GM18502 (cell line): ENCODE results near the gene MBL2.

ENCODE experiments used
- ATAC-seq: cut with Tn5 transposase; IDR thresholded peaks from one replicate; pipeline ENCODE4 v1.9.1; 2021; ENCODE audit warnings: mild to moderate bottlenecking; ENCODE audit not compliant: unreplicated experiment, poor library complexity

Gene MBL2

DNA sequence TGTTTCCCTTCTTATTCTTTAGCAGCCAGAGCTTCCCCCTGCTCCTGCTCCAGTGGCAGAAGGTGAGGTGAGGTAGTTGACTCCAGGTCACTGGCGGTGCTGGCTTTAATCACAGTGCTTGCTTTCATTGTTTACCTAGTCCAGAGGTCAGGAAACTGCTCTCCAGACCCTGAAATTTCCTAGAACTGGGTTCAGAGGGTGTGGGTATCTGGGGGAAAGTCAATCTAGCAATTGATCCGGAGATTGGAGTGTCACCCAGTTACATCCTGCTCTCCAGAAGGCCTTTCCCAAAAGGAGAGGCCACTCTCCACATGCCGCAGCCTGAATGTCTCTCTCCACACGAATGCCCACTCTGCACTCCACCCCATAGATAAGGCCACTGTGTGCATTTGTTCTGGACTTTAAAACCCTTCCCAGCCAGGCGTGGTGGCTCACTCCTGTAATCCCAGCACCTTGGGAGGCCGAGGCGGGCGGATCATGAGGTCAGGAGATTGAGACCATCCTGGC is 2.1 kb upstream of the MBL2 start:
- ATAC-seq, result no peak

GRCh38 chr10:52774182-52774581 is 1.6 kb upstream of the MBL2 start:
- no peak for ATAC-seq

GRCh38 chr10:52771534-52772445 is 794 bp downstream of the MBL2 start:
- no peak for ATAC-seq

GRCh38 chr10:52770904-52771303 is 1.7 kb downstream of the MBL2 start:
- no peak for ATAC-seq

GRCh38 chr10:52769966-52770365 is 2.6 kb downstream of the MBL2 start:
- no peak for ATAC-seq

DNA sequence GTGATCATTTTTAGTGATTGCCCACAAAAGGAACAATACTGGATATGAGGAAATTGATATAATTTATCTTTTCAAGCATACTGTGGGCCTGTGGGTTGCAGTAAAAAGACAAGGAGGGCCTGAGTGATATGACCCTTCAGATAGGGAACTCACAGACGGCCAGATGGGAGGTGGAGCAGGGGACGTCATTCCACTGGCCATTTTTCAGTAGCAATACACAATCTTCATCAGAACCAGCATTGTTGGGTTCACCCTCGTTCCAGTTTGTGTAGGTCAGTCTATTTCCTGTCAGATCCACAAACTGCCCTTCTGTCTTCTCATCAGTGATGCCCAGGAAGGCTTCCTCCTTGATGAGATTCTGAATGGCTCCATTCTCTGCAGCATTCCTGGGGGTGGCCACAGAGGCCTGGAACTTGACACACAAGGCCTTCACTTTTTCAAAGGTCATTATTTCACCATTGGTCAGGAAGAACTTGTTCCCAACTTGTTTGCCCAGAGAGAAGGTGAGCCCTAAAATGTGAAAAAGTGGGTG is 4.5 kb downstream of the MBL2 start:
- no peak for ATAC-seq

GRCh38 chr10:52762088-52762487 is 10.5 kb downstream of the MBL2 start:
- ATAC-seq, result no peak

GRCh38 chr10:52759154-52759553 is 13.4 kb downstream of the MBL2 start:
- ATAC-seq, result no peak

GRCh38 chr10:52758406-52758805 is 14.2 kb downstream of the MBL2 start:
- ATAC-seq, result no peak

GRCh38 chr10:52757773-52758172 is 14.8 kb downstream of the MBL2 start:
- no peak for ATAC-seq

DNA sequence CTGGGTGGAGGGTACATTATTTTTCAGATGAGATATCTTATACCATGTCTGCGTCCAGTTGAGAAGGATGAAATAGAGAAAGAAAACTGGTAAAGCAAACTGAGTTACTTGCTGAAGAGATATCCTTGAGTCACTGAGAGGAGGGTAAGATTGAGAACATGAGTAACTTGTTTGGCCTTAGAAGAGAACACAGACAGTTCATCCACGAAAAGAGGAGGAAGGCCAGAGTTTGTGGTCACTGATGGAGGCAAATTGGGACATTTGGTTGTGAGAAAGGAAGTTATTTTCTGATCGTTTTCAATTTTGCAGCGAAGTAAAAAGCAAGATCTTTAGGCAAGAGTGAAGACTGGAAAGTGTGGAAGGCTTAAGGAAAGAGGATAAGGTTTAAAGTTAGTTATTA is 15.6 kb downstream of the MBL2 start:
- no peak for ATAC-seq

DNA sequence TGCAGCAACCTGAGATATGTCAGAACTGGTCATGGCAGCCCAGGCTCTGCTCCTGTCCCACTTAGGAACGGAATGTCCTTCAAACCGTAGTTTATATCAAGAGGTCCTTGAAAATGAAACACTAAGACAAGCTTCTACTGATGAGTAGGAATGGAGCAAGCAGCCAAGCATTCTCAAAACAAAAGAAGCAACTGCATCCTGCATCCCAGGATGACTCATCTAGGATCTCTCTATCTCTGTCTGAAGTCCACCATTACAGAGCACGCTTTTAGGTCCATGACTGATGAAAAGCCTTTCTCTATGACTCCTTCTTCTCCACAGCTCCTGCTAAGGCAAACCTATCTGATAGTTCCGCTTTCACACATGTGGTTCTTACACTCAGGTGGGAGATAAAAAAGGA is 16.3 kb downstream of the MBL2 start:
- ATAC-seq, result no peak

- ATAC-seq, result peak; percentile 46
Observed at GRCh38 chr10:52755297-52756062, 17.1 kb downstream of the MBL2 start.

GRCh38 chr10:52752801-52753445 is 19.7 kb downstream of the MBL2 start:
- no peak for ATAC-seq

- no peak for ATAC-seq
Observed at GRCh38 chr10:52752261-52752660, 20.3 kb downstream of the MBL2 start.

GRCh38 chr10:52751337-52751736 is 21.2 kb downstream of the MBL2 start:
- ATAC-seq, result no peak

DNA sequence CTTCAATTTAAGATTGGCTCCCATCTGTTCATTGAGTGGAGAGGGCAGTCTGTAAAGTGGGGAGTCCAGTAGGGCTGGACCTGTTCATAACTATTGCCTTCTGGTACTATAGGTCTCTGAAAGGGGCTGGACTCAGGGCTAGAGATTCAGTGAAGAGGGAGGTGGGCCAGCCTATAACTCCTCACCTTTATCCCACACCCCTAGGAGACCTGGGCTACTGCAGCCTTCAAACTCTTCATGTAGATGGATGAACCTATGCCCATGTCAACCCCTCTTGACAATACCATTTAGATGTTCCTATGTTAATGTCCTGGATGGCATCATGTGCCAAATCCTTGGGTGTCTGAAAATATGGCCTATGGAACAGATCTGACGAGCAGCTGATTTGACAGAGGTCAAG is 22.0 kb downstream of the MBL2 start:
- ATAC-seq, result no peak

GRCh38 chr10:52747694-52748093 is 24.9 kb downstream of the MBL2 start:
- no peak for ATAC-seq

- ATAC-seq, result no peak
Observed at GRCh38 chr10:52746169-52746568, 26.4 kb downstream of the MBL2 start.

DNA sequence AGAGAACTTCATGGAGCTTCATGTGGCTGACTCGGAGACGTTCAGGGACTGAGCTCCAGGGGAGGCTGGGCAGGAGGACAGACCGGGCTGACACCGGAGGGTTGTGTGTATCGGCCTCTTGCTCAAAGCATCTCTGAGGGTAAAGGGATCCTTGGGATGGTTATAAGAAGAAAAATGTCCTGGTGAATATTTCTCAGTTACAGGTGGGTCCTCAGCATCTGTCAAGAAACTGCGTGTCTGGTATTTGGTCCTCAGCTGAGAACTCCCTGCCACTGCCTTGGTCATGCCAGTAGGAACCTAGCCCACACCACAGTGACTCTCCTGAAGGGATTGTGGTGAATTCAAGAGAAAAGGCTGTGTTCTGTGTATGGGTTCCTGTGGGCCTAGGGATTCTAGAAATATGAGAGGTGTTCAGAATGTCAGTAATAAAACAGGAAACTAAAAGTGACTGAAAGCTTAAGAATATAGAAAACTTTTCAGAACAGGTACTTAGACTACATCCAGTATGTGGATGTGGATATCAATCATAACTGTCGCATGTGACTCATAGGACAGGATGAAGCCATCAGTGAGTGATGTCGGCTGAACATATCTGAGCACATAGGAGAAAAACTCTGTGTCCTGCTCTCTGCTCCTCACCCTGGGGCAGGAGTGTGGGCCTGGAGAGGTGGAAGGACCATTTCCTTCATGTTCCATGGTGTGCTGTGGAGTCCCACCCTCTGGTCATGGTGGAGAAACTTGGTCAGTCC is 28.4 kb downstream of the MBL2 start:
- ATAC-seq, result no peak
